Tibial artery (tissue), 4 donors: ENCODE data around the gene LVRN.
A peak's percentile ranks its signal among the peaks of the same experiment; 100 is the strongest.

Source experiments
- DNase-seq, 2 donors: peaks; one replicate each; pipeline ENCODE4 v3.0.0-alpha.2; 2019
- H3K27ac ChIP-seq, 2 donors: fragments of 200-600 bp; sonication (generic) in 1 of 2; 1 replicate in 1 of 2; 2 replicates in 1 of 2; pipeline ENCODE4 v1.5.1; 2018 to 2019; ENCODE audit warnings: mild to moderate bottlenecking in 1 of 2
- H3K27me3 ChIP-seq, 2 donors: fragments of 200-600 bp; sonication (generic) in 1 of 2; one replicate each; pipeline versions ENCODE4 v1.5.1 to v1.6.0; 2016 to 2019
- H3K36me3 ChIP-seq, 3 donors: fragments of 200-600 bp; sonication (generic) in 2 of 3; one replicate each; pipeline ENCODE4 v1.5.1; 2016 to 2019; ENCODE audit warnings: mild to moderate bottlenecking in 2 of 3
- H3K4me1 ChIP-seq, 4 donors: fragments of 200-600 bp; sonication (generic) in 2 of 4; 1 replicate in 3 of 4; 2 replicates in 1 of 4; pipeline ENCODE4 v1.5.1; 2016 to 2019
- H3K4me3 ChIP-seq, 2 donors: fragments of 200-600 bp; sonication (generic) in 1 of 2; 1 replicate in 1 of 2; 2 replicates in 1 of 2; pipeline ENCODE4 v1.5.1; 2018 to 2019; ENCODE audit warnings: mild to moderate bottlenecking in 2 of 2
- H3K9me3 ChIP-seq, 3 donors: fragments of 200-600 bp; sonication (generic) in 1 of 3; one replicate each; pipeline ENCODE4 v1.5.1; 2016 to 2019
- CTCF ChIP-seq, 2 experiments: fragments of 200-600 bp in 1 of 2; fragments of 450-650 bp in 1 of 2; IDR thresholded peaks; one replicate each; pipeline ENCODE4 v1.5.1; 2017 to 2019; ENCODE audit warnings: antibody characterized with exemption in 2 of 2, mild to moderate bottlenecking in 1 of 2, moderate library complexity in 1 of 2
- intact Hi-C: fragments of 100-400 bp; cut with DNase I; formaldehyde crosslinking; loops from one replicate; pipeline ENCODE4 v1.15.0; 2023; ENCODE audit warnings: low total_unique reads

LVRN gene

GRCh38 chr5:115979201-115980041, 17.1 kb downstream of the LVRN start:
- peaks cover 0 to 40% (median 15%) of the 10 kb centered on the region in 4 donors for H3K4me1 ChIP-seq
- no peak overlapping the region for H3K4me3 ChIP-seq
- no peaks in the 10 kb centered on the region for H3K27me3 ChIP-seq
- H3K9me3 ChIP-seq, result peaks cover 0 to 5% (median 0%) of the 10 kb centered on the region in 3 donors
- H3K27ac ChIP-seq, result peak overlapping the region; percentile 59 to 64
- DNase-seq, result no peak
- intact Hi-C loops, result no loop called here
- TF ChIP-seq CTCF (IDR thresholded peaks at IDR 0.05), result no peak
- no peaks in the 10 kb centered on the region for H3K36me3 ChIP-seq

GRCh38 chr5:115983519-115983918, 21.2 kb downstream of the LVRN start:
- H3K4me3 ChIP-seq, result no peak overlapping the region
- DNase-seq, result no peak
- H3K27me3 ChIP-seq, result no peaks in the 10 kb centered on the region
- H3K4me1 ChIP-seq, result peaks cover 0 to 37% (median 13%) of the 10 kb centered on the region in 4 donors
- TF ChIP-seq CTCF (IDR thresholded peaks at IDR 0.05), result no peak
- H3K27ac ChIP-seq, result no peak overlapping the region
- H3K9me3 ChIP-seq, result no peaks in the 10 kb centered on the region
- H3K36me3 ChIP-seq, result no peaks in the 10 kb centered on the region
- intact Hi-C loops, result no loop called here

GRCh38 chr5:115985802-115986757, 23.8 kb downstream of the LVRN start:
- H3K27ac ChIP-seq, result peak overlapping the region; percentile 11 to 29
- H3K27me3 ChIP-seq, result no peaks in the 10 kb centered on the region
- H3K9me3 ChIP-seq, result no peaks in the 10 kb centered on the region
- no peak for DNase-seq
- peaks cover 0 to 14% (median 5%) of the 10 kb centered on the region in 4 donors for H3K4me1 ChIP-seq
- H3K36me3 ChIP-seq, result no peaks in the 10 kb centered on the region
- no peak overlapping the region for H3K4me3 ChIP-seq
- TF ChIP-seq CTCF (IDR thresholded peaks at IDR 0.05), result no peak
- intact Hi-C loops, result no loop called here

- Histone ChIP-seq H3K4me1 (peaks cover 0 to 14% (median 5%) of the 10 kb centered on the region in 4 donors), H3K27me3 (no peaks in the 10 kb centered on the region), H3K36me3 (no peaks in the 10 kb centered on the region), H3K27ac (no peak overlapping the region), H3K9me3 (no peaks in the 10 kb centered on the region), H3K4me3 (no peak overlapping the region)
- intact Hi-C loops, result no loop called here
- no peak for DNase-seq
- TF ChIP-seq CTCF (IDR thresholded peaks at IDR 0.05), result no peak
Measured at GRCh38 chr5:115988002-115988401, 25.7 kb downstream of the LVRN start.

GRCh38 chr5:115992848-115993350, 30.6 kb downstream of the LVRN start:
- no peaks in the 10 kb centered on the region for H3K9me3 ChIP-seq
- H3K4me3 ChIP-seq, result no peak overlapping the region
- no peak for TF ChIP-seq CTCF (IDR thresholded peaks at IDR 0.05)
- H3K27ac ChIP-seq, result no peak overlapping the region
- DNase-seq, result no peak
- H3K4me1 ChIP-seq, result no peaks in the 10 kb centered on the region
- no peaks in the 10 kb centered on the region for H3K36me3 ChIP-seq
- H3K27me3 ChIP-seq, result no peaks in the 10 kb centered on the region
- intact Hi-C loops, result no loop called here
